Trophoblast cell (in vitro differentiated cells and primary cell): ENCODE results near the gene DNAJB6.
A peak's percentile ranks its signal among the peaks of the same experiment; 100 is the strongest.

ENCODE experiments used
- DNase-seq, 2 donors: peaks; one replicate each; pipeline ENCODE4 v3.0.0-alpha.2; 2016
- H2AFZ ChIP-seq: 2 replicates; pipeline ENCODE4 v1.6.1; 2013; ENCODE audit warnings: low read length, moderate library complexity, mild to moderate bottlenecking; ENCODE audit not compliant: insufficient read depth, poor library complexity
- H2AK5ac ChIP-seq: 2 replicates; pipeline ENCODE4 v1.6.1; 2013; ENCODE audit warnings: mild to moderate bottlenecking, low read length
- H2BK120ac ChIP-seq: 2 replicates; pipeline ENCODE4 v1.6.1; 2013; ENCODE audit warnings: low read length, mild to moderate bottlenecking, moderate library complexity; ENCODE audit not compliant: insufficient read depth, poor library complexity
- H2BK12ac ChIP-seq: 2 replicates; pipeline ENCODE4 v1.6.1; 2013; ENCODE audit warnings: mild to moderate bottlenecking, low read length, moderate library complexity
- H2BK5ac ChIP-seq: 2 replicates; pipeline ENCODE4 v1.6.1; 2013; ENCODE audit warnings: low read length, low read depth, moderate library complexity, mild to moderate bottlenecking; ENCODE audit not compliant: poor library complexity
- H3K14ac ChIP-seq: 2 replicates; pipeline ENCODE4 v1.6.1; 2013; ENCODE audit warnings: mild to moderate bottlenecking, low read length
- H3K18ac ChIP-seq: 2 replicates; pipeline ENCODE4 v1.6.1; 2013; ENCODE audit warnings: mild to moderate bottlenecking, low read length
- H3K23ac ChIP-seq: 2 replicates; pipeline ENCODE4 v1.6.1; 2013; ENCODE audit warnings: low read length
- H3K27ac ChIP-seq: 2 replicates; pipeline ENCODE4 v1.5.1; 2013; ENCODE audit warnings: low read depth, mild to moderate bottlenecking, inconsistent platforms, low read length, moderate library complexity
- H3K27me3 ChIP-seq: 2 replicates; pipeline ENCODE4 v1.6.1; 2013; ENCODE audit warnings: inconsistent platforms, mild to moderate bottlenecking, low read length, moderate library complexity; ENCODE audit not compliant: insufficient read depth
- H3K36me3 ChIP-seq, 2 experiments: 1 replicate in 1 of 2; 2 replicates in 1 of 2; pipeline ENCODE4 v1.6.1; 2013; ENCODE audit warnings: low read length in 2 of 2, mild to moderate bottlenecking in 2 of 2, moderate library complexity in 1 of 2; ENCODE audit not compliant: insufficient read depth in 2 of 2, control insufficient read depth in 1 of 2
- H3K4ac ChIP-seq: 2 replicates; pipeline ENCODE4 v1.6.1; 2013; ENCODE audit warnings: low read depth, mild to moderate bottlenecking, low read length, moderate library complexity
- H3K4me1 ChIP-seq, 2 experiments: 1 replicate in 1 of 2; 2 replicates in 1 of 2; pipeline ENCODE4 v1.6.1; 2013; ENCODE audit warnings: low read length in 2 of 2, mild to moderate bottlenecking in 2 of 2, moderate library complexity in 1 of 2; ENCODE audit not compliant: insufficient read depth in 2 of 2, control insufficient read depth in 1 of 2
- H3K4me2 ChIP-seq: 2 replicates; pipeline ENCODE4 v1.6.1; 2013; ENCODE audit warnings: inconsistent platforms, mild to moderate bottlenecking, low read length, moderate library complexity
- H3K4me3 ChIP-seq: 2 replicates; pipeline ENCODE4 v1.5.1; 2013; ENCODE audit warnings: mild to moderate bottlenecking, low read depth, low read length, inconsistent platforms
- H3K79me1 ChIP-seq: one replicate; pipeline ENCODE4 v1.6.1; 2013; ENCODE audit warnings: low read length
- H3K79me2 ChIP-seq: 2 replicates; pipeline ENCODE4 v1.6.1; 2013; ENCODE audit warnings: low read length, mild to moderate bottlenecking; ENCODE audit not compliant: control insufficient read depth, insufficient read depth, poor library complexity
- H3K9ac ChIP-seq: 2 replicates; pipeline ENCODE4 v1.6.1; 2013; ENCODE audit warnings: mild to moderate bottlenecking, low read length
- H3K9me3 ChIP-seq: 2 replicates; pipeline ENCODE4 v1.6.1; 2013; ENCODE audit warnings: low read depth, mild to moderate bottlenecking, control low read depth, inconsistent platforms, low read length; ENCODE audit not compliant: insufficient read depth
- H4K12ac ChIP-seq: 2 replicates; pipeline ENCODE4 v1.6.1; 2013; ENCODE audit warnings: low read depth, mild to moderate bottlenecking, low read length, moderate library complexity
- H4K8ac ChIP-seq: 2 replicates; pipeline ENCODE4 v1.6.1; 2013; ENCODE audit warnings: low read depth, mild to moderate bottlenecking, low read length, moderate library complexity
- H4K91ac ChIP-seq: one replicate; pipeline ENCODE4 v1.6.1; 2013; ENCODE audit warnings: low read depth, mild to moderate bottlenecking, low read length, moderate library complexity
- WGBS: extraction: QIAGEN DNeasy Blood & Tissue Kit; methylation state at CpG from one replicate; pipeline ENCODE4 v1.1.7; 2013; ENCODE audit warnings: missing lambda C conversion rate; ENCODE audit not compliant: insufficient read length, insufficient coverage; ENCODE audit errors: extremely low coverage; 5-methylcytosine and 5-hydroxymethylcytosine counted together

Gene DNAJB6

DNA sequence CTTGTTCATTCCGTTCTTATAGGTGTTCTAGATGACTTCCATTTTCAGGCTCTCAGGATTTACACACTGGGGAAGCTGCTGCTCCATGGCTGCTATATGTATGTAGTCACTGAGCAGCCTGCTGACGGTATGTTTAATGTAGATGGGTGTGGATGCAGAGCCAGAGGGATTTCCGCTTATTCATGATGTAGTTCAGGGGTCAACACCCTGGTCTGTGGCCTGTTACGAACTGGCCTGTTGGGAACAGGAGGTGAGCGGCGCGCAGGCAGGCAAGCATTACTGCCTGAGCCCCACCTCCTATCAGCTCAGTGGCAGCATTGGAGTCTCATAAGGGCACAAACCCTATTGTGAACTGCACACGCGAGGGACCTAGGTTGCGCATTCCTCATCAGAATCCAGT, 33.9 kb downstream of the DNAJB6 start:
- H3K4me1 ChIP-seq: no peaks in the 10 kb centered on the region
- no peak overlapping the region for H3K4me2 ChIP-seq
- no peak for DNase-seq
- no peak overlapping the region for H2AK5ac ChIP-seq
- H3K23ac ChIP-seq: no peak overlapping the region
- no peak overlapping the region for H4K12ac ChIP-seq
- no peak overlapping the region for H3K4ac ChIP-seq
- no peaks in the 10 kb centered on the region for H3K79me1 ChIP-seq
- no peak overlapping the region for H3K4me3 ChIP-seq
- no peak overlapping the region for H4K91ac ChIP-seq
- H4K8ac ChIP-seq: no peak overlapping the region
- no peaks in the 10 kb centered on the region for H3K79me2 ChIP-seq
- H2BK120ac ChIP-seq: no peak overlapping the region
- no peak overlapping the region for H3K14ac ChIP-seq
- H3K27ac ChIP-seq: no peak overlapping the region
- H3K27me3 ChIP-seq: no peaks in the 10 kb centered on the region
- H3K9me3 ChIP-seq: no peaks in the 10 kb centered on the region
- WGBS: no CpG with 5 or more reads among the region's 10 CpGs
- no peak overlapping the region for H2BK12ac ChIP-seq
- no peak overlapping the region for H3K9ac ChIP-seq
- no peak overlapping the region for H2AFZ ChIP-seq
- no peak overlapping the region for H3K18ac ChIP-seq
- peaks cover 47 to 66% of the 10 kb centered on the region in 2 experiments for H3K36me3 ChIP-seq
- H2BK5ac ChIP-seq: no peak overlapping the region

DNA sequence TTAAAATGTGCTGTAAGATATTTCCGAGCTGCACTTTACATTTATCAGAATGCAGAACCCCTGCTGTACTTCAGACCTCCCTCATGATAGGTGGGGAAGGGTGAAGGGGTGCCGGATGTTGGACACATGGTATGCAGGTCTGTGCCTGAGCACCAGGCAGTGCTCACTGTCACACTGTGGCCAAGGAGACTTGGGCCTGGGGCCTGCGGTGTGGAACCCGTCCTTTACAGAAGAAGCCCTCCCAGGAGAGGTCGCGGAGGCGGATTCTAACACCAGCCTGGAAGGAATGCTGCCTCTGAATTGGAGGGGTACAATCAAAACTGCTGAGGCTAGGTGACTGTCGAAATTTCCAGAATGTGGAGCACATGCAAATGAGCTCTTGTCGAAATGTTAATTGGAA, 34.5 kb downstream of the DNAJB6 start:
- Histone ChIP-seq H3K14ac (no peak overlapping the region), H2BK12ac (no peak overlapping the region), H3K79me1 (no peaks in the 10 kb centered on the region), H3K4ac (no peak overlapping the region), H2BK120ac (no peak overlapping the region), H3K36me3 (peaks cover 48 to 68% of the 10 kb centered on the region in 2 experiments), H3K4me1 (peaks cover 0 to 2% of the 10 kb centered on the region in 2 experiments), H4K12ac (no peak overlapping the region), H3K9ac (no peak overlapping the region), H3K9me3 (no peaks in the 10 kb centered on the region), H3K18ac (no peak overlapping the region), H3K4me3 (no peak overlapping the region), H2BK5ac (no peak overlapping the region), H3K23ac (no peak overlapping the region), H4K8ac (no peak overlapping the region), H3K4me2 (no peak overlapping the region), H2AFZ (no peak overlapping the region), H3K79me2 (peaks cover 2% of the 10 kb centered on the region), H4K91ac (no peak overlapping the region), H3K27ac (no peak overlapping the region), H3K27me3 (no peaks in the 10 kb centered on the region), H2AK5ac (no peak overlapping the region)
- DNase-seq: no peak
- WGBS: no CpG with 5 or more reads among the region's 9 CpGs

- H2BK120ac ChIP-seq: no peak overlapping the region
- H3K14ac ChIP-seq: no peak overlapping the region
- no peak overlapping the region for H2BK5ac ChIP-seq
- no peak overlapping the region for H4K8ac ChIP-seq
- WGBS: no CpG with 5 or more reads among the region's 24 CpGs
- H3K4me1 ChIP-seq: peaks cover 0 to 2% of the 10 kb centered on the region in 2 experiments
- no peak overlapping the region for H4K12ac ChIP-seq
- peaks cover 42 to 62% of the 10 kb centered on the region in 2 experiments for H3K36me3 ChIP-seq
- no peaks in the 10 kb centered on the region for H3K9me3 ChIP-seq
- H3K4me3 ChIP-seq: no peak overlapping the region
- no peak overlapping the region for H3K9ac ChIP-seq
- no peak overlapping the region for H3K4me2 ChIP-seq
- no peaks in the 10 kb centered on the region for H3K27me3 ChIP-seq
- H4K91ac ChIP-seq: no peak overlapping the region
- H3K23ac ChIP-seq: no peak overlapping the region
- peaks cover 2% of the 10 kb centered on the region for H3K79me2 ChIP-seq
- H3K27ac ChIP-seq: no peak overlapping the region
- no peak overlapping the region for H2BK12ac ChIP-seq
- no peaks in the 10 kb centered on the region for H3K79me1 ChIP-seq
- H2AFZ ChIP-seq: no peak overlapping the region
- peak overlapping the region; percentile 37 for H3K4ac ChIP-seq
- H3K18ac ChIP-seq: no peak overlapping the region
- no peak for DNase-seq
- H2AK5ac ChIP-seq: no peak overlapping the region
Measured at GRCh38 chr7:157372300-157373232, 35.8 kb downstream of the DNAJB6 start.

- H3K4me2 ChIP-seq: no peak overlapping the region
- H3K9ac ChIP-seq: no peak overlapping the region
- H2AFZ ChIP-seq: no peak overlapping the region
- H4K91ac ChIP-seq: no peak overlapping the region
- H3K9me3 ChIP-seq: no peaks in the 10 kb centered on the region
- no peaks in the 10 kb centered on the region for H3K79me1 ChIP-seq
- no peak overlapping the region for H2BK12ac ChIP-seq
- H3K36me3 ChIP-seq: peaks cover 39 to 59% of the 10 kb centered on the region in 2 experiments
- peak overlapping the region; percentile 15 for H3K4ac ChIP-seq
- peaks cover 2% of the 10 kb centered on the region for H3K79me2 ChIP-seq
- H2BK5ac ChIP-seq: no peak overlapping the region
- no peak overlapping the region for H3K27ac ChIP-seq
- H3K14ac ChIP-seq: no peak overlapping the region
- H3K23ac ChIP-seq: no peak overlapping the region
- H4K12ac ChIP-seq: no peak overlapping the region
- no peak overlapping the region for H2BK120ac ChIP-seq
- H4K8ac ChIP-seq: no peak overlapping the region
- no peak for DNase-seq
- WGBS: no CpG with 5 or more reads among the region's 7 CpGs
- no peak overlapping the region for H3K4me3 ChIP-seq
- H2AK5ac ChIP-seq: no peak overlapping the region
- peaks cover 0 to 2% of the 10 kb centered on the region in 2 experiments for H3K4me1 ChIP-seq
- no peaks in the 10 kb centered on the region for H3K27me3 ChIP-seq
- H3K18ac ChIP-seq: no peak overlapping the region
Measured at GRCh38 chr7:157373493-157373892, 36.7 kb downstream of the DNAJB6 start.
